CD4-positive, alpha-beta T cell treated with Interleukin-21 for 1 hour (primary cell): ENCODE results near the gene UQCRH.
"Not testable (repeated sequence)": the region's sequence is repeated elsewhere in the genome, so short reads cannot be mapped to it uniquely, and the experiment has no call there.

Experiments
- DNase-seq: peaks from one replicate; pipeline ENCODE4 v3.0.0-alpha.2; 2020

UQCRH gene

DNA sequence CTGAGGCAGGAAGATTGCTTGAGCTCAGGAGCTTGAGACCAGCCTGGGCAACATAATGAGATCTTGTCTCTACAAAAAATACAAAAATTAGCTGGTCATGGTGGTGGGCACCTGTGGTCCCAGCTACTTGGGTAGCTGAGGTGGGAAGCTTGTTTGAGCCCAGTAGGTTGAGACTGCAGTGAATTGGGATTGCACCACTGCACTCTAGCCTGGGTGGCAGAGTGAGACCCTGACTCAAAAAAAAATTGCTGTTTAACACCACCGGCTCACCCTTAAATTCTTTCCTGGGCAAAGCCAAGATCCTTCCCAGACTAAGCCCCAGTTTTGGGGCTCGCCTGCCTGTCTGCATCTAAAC lies 30.5 kb downstream of the UQCRH start:
- DNase-seq, result no peak

DNA sequence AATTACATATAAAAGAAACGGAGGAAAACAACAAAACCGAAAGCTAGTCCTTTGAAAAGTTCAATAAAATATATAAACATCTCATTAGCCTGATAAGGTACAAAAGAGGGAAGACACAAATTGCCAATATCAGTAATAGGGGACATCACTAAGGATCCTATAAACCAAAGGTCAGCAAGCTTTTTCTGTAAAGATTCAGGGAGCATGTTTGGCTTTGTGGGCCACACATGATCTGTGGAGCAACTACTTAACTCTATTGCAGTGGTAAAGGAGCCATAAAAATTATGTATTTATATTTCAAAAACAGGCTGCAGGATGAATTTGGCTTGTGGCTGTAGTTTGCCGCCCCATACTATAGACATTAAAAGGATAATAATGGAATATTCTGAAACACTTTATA lies 31.6 kb downstream of the UQCRH start:
- DNase-seq, result no peak

GRCh38 chr1:46337409-46337808 lies 33.9 kb downstream of the UQCRH start:
- not testable (repeated sequence) for DNase-seq

DNA sequence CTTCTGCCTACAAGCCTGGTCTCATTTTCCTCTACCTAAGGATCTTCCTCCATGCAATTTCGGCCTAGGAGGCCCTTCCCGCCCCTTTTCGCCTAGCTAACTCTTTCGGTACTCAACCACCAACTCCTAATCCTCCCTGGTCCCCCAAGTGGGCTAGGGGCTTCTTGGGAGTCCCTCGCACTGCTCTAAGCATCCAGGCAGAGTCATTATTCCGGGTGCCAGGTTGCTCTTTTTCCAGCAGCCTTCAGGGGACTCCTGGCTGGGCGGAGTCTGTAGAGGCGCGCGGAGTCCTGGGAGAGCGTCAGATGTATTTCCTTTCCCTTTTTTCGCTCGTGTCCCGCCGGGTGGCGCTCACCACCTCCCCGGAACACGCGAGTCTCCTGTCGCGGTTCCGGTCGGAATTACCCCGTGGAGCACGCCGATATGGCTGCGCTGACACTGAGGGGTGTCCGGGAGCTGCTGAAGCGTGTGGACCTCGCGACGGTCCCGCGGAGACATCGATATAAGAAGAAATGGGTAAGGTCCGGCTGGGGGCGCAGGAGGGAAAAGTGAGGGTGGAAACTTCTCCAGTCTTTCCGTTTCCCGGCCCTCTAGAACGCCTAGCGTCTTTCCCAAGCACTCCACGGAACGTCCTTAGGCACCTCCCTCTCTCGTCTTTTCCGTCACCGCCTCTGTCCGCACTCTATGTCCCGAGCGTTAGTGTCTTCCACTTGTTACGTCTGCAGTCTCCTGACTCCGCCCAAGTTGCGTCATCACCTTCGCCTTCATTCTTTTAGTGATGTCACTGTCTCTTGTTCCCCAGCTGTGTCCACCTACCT lies 37.1 kb downstream of the UQCRH start, which contains the start of gene NSUN4:
TSS of gene NSUN4 (plus strand) at position 404 of the 818 bp plus-strand sequence. CDS start at position 424, 20 bp downstream.
- peak; percentile 90 for DNase-seq

DNA sequence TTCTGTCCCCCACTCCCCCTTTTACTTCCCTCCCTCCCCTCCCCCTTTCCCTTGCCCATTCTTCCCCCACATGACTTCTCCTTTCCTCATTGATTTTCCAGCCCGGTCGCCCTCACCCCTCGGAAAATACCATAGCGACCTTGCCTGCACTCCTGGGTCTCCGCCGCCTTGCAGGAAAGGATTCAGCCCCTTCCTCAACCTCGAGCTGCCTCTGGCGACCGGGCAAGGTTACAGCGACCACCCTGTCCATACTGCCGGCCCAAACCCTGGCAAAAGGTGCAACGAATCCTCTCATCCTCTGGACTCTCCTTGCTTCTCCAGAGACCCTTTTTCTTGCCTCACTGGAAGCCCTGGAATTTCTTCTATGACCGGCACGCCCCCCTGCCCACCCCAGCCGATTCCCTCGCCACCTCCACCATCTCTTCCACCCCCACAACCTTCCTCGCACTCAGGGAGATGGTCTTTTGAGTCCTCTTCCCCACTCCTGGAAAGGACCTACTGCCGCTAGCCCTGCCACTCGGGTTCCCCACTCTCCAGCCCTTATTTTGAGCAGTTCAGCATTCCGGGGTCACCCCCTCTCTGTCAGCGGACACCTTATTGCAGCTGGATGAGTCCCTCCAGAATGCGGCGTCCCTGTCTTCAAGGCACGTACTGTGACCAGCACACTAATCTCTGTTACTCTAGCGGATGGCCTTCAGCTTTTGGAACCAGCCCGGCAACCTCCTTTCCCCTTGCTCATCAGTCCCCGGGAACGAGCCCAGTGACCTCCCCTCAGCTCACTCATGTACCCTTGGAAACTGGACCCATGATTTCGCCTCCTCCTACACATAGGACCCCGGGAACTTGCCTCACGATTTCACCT lies 38.0 kb downstream of the UQCRH start:
- DNase-seq, result no peak

GRCh38 chr1:46342084-46342656 lies 38.7 kb downstream of the UQCRH start:
- DNase-seq, result peak; percentile 37

- no peak for DNase-seq
Observed at GRCh38 chr1:46342677-46343350, 39.3 kb downstream of the UQCRH start.

DNA sequence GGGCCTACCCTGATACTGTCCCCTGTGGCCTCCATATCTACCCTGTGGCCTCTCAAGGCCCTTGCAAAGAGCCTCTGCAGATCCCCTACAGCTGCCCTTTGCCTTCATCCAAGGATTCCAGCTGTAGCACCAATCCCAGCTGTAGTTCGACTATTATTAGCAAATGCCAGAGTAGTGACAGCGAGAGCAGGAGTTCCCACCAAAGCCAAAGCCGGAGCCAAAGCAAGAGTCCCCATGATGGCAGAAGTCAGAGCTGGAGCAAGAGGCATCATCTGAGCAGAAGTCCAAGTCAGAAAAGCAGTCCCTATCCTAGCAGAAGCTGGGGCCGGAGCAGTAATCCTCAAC lies 39.8 kb downstream of the UQCRH start:
- no peak for DNase-seq

GRCh38 chr1:46343705-46344104 lies 40.2 kb downstream of the UQCRH start:
- DNase-seq, result no peak

GRCh38 chr1:46344481-46344880 lies 41.0 kb downstream of the UQCRH start:
- DNase-seq, result no peak

GRCh38 chr1:46345281-46345680 lies 41.8 kb downstream of the UQCRH start:
- no peak for DNase-seq

- DNase-seq, result no peak
Observed at GRCh38 chr1:46352363-46352762, 48.9 kb downstream of the UQCRH start.

GRCh38 chr1:46355920-46356319 lies 52.4 kb downstream of the UQCRH start:
- not testable (repeated sequence) for DNase-seq

GRCh38 chr1:46362158-46362557 lies 58.7 kb downstream of the UQCRH start:
- DNase-seq, result no peak

- no peak for DNase-seq
Observed at GRCh38 chr1:46363121-46363520, 59.6 kb downstream of the UQCRH start.

GRCh38 chr1:46364612-46365011 lies 61.1 kb downstream of the UQCRH start:
- no peak for DNase-seq

DNA sequence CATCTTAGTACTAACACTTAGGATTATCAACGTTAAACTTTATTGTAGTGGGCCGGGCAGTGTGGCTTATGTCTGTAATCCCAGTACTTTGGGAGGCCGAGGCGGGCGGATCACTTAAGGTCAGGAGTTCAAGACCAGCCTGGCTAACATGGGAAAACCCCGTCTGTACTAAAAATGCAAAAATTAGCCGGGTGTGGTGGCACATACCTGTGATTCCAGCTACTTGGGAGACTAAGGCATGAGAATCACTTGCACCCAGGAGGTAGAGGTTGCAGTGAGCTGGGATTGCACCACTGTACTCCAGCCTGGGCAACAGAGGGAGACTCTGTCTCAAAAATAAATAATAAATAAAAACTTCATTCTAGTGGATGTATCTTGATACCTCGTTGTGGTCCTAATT lies 62.3 kb downstream of the UQCRH start:
- DNase-seq, result not testable (repeated sequence)
